K562 (cell line): ENCODE measurements around the gene SNX9. TPM values are rescaled to one million over a fixed set of nuclear protein-coding genes. Genes with fewer than 3 reads are reported as not detected.

Source experiments
- BACH1 ChIP-seq: fragments of 200-800 bp; sonication (Bioruptor generic); IDR thresholded peaks from 2 replicates; pipeline ENCODE4 v1.6.1; 2016; ENCODE audit warnings: missing genetic modification characterization, missing compliant biosample characterization
- CC2D1A ChIP-seq: fragments of 450-650 bp; IDR thresholded peaks from 2 replicates; pipeline ENCODE4 v1.6.1; 2017; ENCODE audit warnings: mild to moderate bottlenecking
- ESRRA ChIP-seq: fragments of 450-650 bp; IDR thresholded peaks from 2 replicates; pipeline ENCODE4 v1.6.1; 2014; ENCODE audit warnings: low read depth, mild to moderate bottlenecking, moderate library complexity, borderline replicate concordance
- FOSL1 ChIP-seq: fragments of 200-800 bp; sonication (Bioruptor generic); conservative IDR thresholded peaks from 2 replicates; pipeline ENCODE4 v1.6.1; 2016; ENCODE audit warnings: missing genetic modification characterization, missing compliant biosample characterization
- MYC ChIP-seq, 2 experiments: fragments of 250-450 bp in 1 of 2; sonication (Bioruptor Pico) in 1 of 2; IDR thresholded peaks; 2 replicates each; pipeline versions ENCODE4 v1.5.1 to v1.6.1; 2012 to 2021; ENCODE audit warnings: low read depth in 2 of 2, borderline replicate concordance in 1 of 2, improper control_type of control experiment in 1 of 2, low read length in 1 of 2, mild to moderate bottlenecking in 1 of 2, moderate library complexity in 1 of 2
- NRF1 ChIP-seq, 2 experiments: fragments of 450-650 bp; IDR thresholded peaks in 1 of 2; conservative IDR thresholded peaks in 1 of 2; 2 replicates each; pipeline ENCODE4 v1.6.1; 2014; ENCODE audit warnings: mild to moderate bottlenecking in 2 of 2
- RBFOX2 ChIP-seq: fragments of 200-400 bp; formaldehyde crosslinking; IDR thresholded peaks from 2 replicates; pipeline ENCODE4 v1.6.1; 2017; ENCODE audit warnings: low read depth, mild to moderate bottlenecking, low read length, moderate library complexity
- RCOR1 ChIP-seq, 2 experiments: IDR thresholded peaks; 2 replicates each; pipeline ENCODE4 v1.6.1; 2012; ENCODE audit warnings: low read depth in 2 of 2, low read length in 2 of 2, borderline replicate concordance in 1 of 2, improper control_type of control experiment in 1 of 2
- SMARCA5 ChIP-seq: fragments of 450-650 bp; IDR thresholded peaks from 2 replicates; pipeline ENCODE4 v1.6.1; 2016
- SMARCC2 ChIP-seq: fragments of 450-650 bp; IDR thresholded peaks from 2 replicates; pipeline ENCODE4 v1.6.1; 2017; ENCODE audit warnings: antibody characterized with exemption, moderate library complexity, mild to moderate bottlenecking, low read depth
- SMC3 ChIP-seq: conservative IDR thresholded peaks from 2 replicates; pipeline ENCODE4 v1.6.1; 2011; ENCODE audit warnings: low read depth, low read length, improper control_type of control experiment; ENCODE audit not compliant: insufficient read depth
- SRSF1 ChIP-seq: fragments of 200-400 bp; formaldehyde crosslinking; IDR thresholded peaks from 2 replicates; pipeline ENCODE4 v1.6.1; 2017; ENCODE audit warnings: mild to moderate bottlenecking, low read depth, low read length, moderate library complexity
- TBL1XR1 ChIP-seq, 2 experiments: IDR thresholded peaks; 2 replicates each; pipeline ENCODE4 v1.6.1; 2012; ENCODE audit warnings: improper control_type of control experiment in 2 of 2, low read length in 2 of 2, mild to moderate bottlenecking in 1 of 2
- YY1 ChIP-seq, 3 experiments: IDR thresholded peaks; 2 replicates each; pipeline ENCODE4 v1.6.1; 2011; ENCODE audit warnings: low read length in 2 of 3, mild to moderate bottlenecking in 2 of 3, moderate library complexity in 2 of 3, borderline replicate concordance in 1 of 3, control low read depth in 1 of 3, low read depth in 1 of 3; ENCODE audit not compliant: insufficient read depth in 3 of 3, insufficient replicate concordance in 2 of 3, control insufficient read depth in 1 of 3, insufficient read length in 1 of 3; ENCODE audit errors: extremely low read depth in 1 of 3
- ZNF263 ChIP-seq: sonication (generic); formaldehyde crosslinking; IDR thresholded peaks from 2 replicates; pipeline ENCODE4 v1.8.0; 2022; ENCODE audit warnings: mild to moderate bottlenecking, missing genetic modification reagents, borderline replicate concordance
- ZNF644 ChIP-seq: fragments of 200-800 bp; sonication (Bioruptor generic); IDR thresholded peaks from 2 replicates; pipeline ENCODE4 v1.6.1; 2016; ENCODE audit warnings: low read depth, missing genetic modification characterization, missing compliant biosample characterization
- polyA plus RNA-seq, 8 experiments: library from polyadenylated mRNA; depleted of rRNA in 4 of 8; stranded (reverse) in 5 of 8; unstranded in 3 of 8; fragments of >200 nt; fragmentation: Nextera tagmentation in 2 of 8; fragmentation: Illumina TruSeq in 1 of 8; extraction: Ambion mirVana in 2 of 8; extraction: Trizol in 1 of 8; gene quantifications; 2 replicates each; pipeline versions ENCODE4 v1.2.1 to v1.2.3, GENCODE V29; 2011 to 2014; ENCODE audit warnings: inconsistent platforms in 1 of 8, missing spikeins in 1 of 8
- total RNA-seq, 7 experiments: library from RNA; depleted of rRNA in 6 of 7; stranded (reverse); fragments of >200 nt in 6 of 7; fragmentation: Illumina TruSeq in 2 of 7; extraction: Trizol in 2 of 7; gene quantifications; 2 replicates each; pipeline versions ENCODE4 v1.2.1 to v1.2.3, GENCODE V29; 2011 to 2021; ENCODE audit warnings: low replicate concordance in 1 of 7
- TF ChIP-seq, protein P1 (sequence below): sonication (generic); formaldehyde crosslinking; IDR thresholded peaks from 2 replicates; pipeline ENCODE4 v1.8.0; 2022; ENCODE audit warnings: mild to moderate bottlenecking, missing genetic modification reagents
- TF ChIP-seq, protein P2 (sequence below), 2 experiments: fragments of 250-450 bp in 1 of 2; fragments of 450-650 bp in 1 of 2; sonication (Bioruptor Pico) in 1 of 2; IDR thresholded peaks; 2 replicates each; pipeline versions ENCODE4 v1.6.1 to v1.8.0; 2016 to 2021; ENCODE audit warnings: mild to moderate bottlenecking in 2 of 2, moderate library complexity in 2 of 2, missing compliant biosample characterization in 1 of 2, missing genetic modification characterization in 1 of 2
- TF ChIP-seq, protein P3 (sequence below): sonication (generic); formaldehyde crosslinking; IDR thresholded peaks from 2 replicates; pipeline ENCODE4 v1.8.1; 2023; ENCODE audit warnings: mild to moderate bottlenecking, missing genetic modification reagents, moderate library complexity

SNX9 gene
- total and polyA plus RNA-seq, 9 of the 15 experiments (the other 6 are each of a cell fraction or from before 2014, with no cell fraction given): 6.0 to 81.7 (median 57.1) TPM

DNA sequence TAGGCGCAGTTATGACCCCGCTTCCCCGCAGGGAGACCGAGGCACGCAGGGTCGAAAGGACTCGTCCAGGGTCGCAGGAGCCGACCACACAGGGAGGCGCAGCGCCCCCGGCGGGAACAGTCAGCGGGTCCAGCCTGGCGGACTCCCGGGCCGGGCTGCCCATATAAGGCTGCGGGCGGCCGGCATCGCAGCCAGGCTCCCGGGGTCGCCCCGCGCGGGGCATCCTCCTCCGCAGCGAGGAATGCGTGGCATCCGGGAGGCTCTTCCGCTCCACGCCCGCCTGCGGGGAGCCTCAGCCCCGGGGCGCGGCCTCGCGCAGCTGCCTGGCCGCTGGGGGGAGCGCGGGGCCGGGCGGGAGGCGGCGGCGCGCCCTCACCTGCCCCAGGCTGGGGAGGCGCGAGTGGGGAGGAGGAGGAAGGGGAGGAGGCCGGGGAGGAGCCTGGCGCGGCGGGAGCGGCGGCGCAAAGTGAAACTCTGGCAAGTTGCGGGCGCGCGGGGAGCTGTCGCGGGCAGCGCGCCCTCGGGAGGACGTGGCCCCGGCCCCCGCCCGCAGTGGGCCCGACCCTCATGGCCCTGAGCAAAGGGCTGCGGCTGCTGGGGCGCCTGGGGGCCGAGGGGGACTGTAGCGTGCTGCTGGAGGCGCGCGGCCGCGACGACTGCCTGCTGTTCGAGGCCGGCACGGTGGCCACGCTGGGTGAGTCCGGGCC lies 158.5 kb downstream of the SNX9 start, which contains the start of gene SYNJ2 (continued):
- 0 out of 2 replicates have a peak, but pooled peaks have one; percentile 28 for TF ChIP-seq SMC3
- TF ChIP-seq, protein P1, sequence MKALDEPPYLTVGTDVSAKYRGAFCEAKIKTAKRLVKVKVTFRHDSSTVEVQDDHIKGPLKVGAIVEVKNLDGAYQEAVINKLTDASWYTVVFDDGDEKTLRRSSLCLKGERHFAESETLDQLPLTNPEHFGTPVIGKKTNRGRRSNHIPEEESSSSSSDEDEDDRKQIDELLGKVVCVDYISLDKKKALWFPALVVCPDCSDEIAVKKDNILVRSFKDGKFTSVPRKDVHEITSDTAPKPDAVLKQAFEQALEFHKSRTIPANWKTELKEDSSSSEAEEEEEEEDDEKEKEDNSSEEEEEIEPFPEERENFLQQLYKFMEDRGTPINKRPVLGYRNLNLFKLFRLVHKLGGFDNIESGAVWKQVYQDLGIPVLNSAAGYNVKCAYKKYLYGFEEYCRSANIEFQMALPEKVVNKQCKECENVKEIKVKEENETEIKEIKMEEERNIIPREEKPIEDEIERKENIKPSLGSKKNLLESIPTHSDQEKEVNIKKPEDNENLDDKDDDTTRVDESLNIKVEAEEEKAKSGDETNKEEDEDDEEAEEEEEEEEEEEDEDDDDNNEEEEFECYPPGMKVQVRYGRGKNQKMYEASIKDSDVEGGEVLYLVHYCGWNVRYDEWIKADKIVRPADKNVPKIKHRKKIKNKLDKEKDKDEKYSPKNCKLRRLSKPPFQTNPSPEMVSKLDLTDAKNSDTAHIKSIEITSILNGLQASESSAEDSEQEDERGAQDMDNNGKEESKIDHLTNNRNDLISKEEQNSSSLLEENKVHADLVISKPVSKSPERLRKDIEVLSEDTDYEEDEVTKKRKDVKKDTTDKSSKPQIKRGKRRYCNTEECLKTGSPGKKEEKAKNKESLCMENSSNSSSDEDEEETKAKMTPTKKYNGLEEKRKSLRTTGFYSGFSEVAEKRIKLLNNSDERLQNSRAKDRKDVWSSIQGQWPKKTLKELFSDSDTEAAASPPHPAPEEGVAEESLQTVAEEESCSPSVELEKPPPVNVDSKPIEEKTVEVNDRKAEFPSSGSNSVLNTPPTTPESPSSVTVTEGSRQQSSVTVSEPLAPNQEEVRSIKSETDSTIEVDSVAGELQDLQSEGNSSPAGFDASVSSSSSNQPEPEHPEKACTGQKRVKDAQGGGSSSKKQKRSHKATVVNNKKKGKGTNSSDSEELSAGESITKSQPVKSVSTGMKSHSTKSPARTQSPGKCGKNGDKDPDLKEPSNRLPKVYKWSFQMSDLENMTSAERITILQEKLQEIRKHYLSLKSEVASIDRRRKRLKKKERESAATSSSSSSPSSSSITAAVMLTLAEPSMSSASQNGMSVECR (CRISPR knock-in tag): peak; percentile 60; the same call in 1 of the 2 replicates
- TF ChIP-seq ZNF644 (tag): no peak
- TF ChIP-seq ESRRA: 0 out of 2 replicates have a peak, but pooled peaks have one; percentile 47
- TF ChIP-seq SRSF1: 0 out of 2 replicates have a peak, but pooled peaks have one; percentile 6
- TF ChIP-seq FOSL1 (tag): peak; percentile 34; the same call in 1 of the 2 replicates
- peak in 1 of 2 experiments; percentile 58; a peak in 1 of 4 replicates for TF ChIP-seq TBL1XR1 (IDR thresholded peaks at IDR 0.05; ENCODE audit: low read length in 2 of 2)
- TF ChIP-seq YY1 (IDR thresholded peaks at IDR 0.05; ENCODE audit: borderline replicate concordance in 1 of 3, control insufficient read depth in 1 of 3, extremely low read depth in 1 of 3, insufficient read depth in 3 of 3, insufficient read length in 1 of 3, insufficient replicate concordance in 2 of 3, low read depth in 1 of 3, low read length in 2 of 3): peak in 2 of 3 experiments; percentile 5 to 58
- TF ChIP-seq BACH1 (tag): no peak
- peak in 1 of 2 experiments; percentile 61; a peak in 3 of 4 replicates for TF ChIP-seq RCOR1 (IDR thresholded peaks at IDR 0.05; ENCODE audit: borderline replicate concordance in 1 of 2, low read depth in 2 of 2, low read length in 2 of 2)
- TF ChIP-seq SMARCA5: no peak
- TF ChIP-seq, protein P2, sequence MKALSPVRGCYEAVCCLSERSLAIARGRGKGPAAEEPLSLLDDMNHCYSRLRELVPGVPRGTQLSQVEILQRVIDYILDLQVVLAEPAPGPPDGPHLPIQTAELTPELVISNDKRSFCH (CRISPR knock-in tag; IDR thresholded peaks at IDR 0.05): no peak
- TF ChIP-seq, protein P2 (tag; IDR thresholded peaks at IDR 0.05): no peak; the same call in none of the 2 replicates
- TF ChIP-seq RBFOX2: peak; percentile 88
- peak; percentile 98 for TF ChIP-seq ZNF263 (CRISPR knock-in tag)
- peak in 1 of 2 experiments; percentile 63; a peak in 3 of 4 replicates for TF ChIP-seq NRF1 (conservative IDR thresholded peaks at IDR 0.05 in 1 of 2, IDR thresholded peaks at IDR 0.05 in 1 of 2)
- peak; percentile 31 for TF ChIP-seq MYC (IDR thresholded peaks at IDR 0.05; ENCODE audit: low read depth, low read length)
- TF ChIP-seq MYC (CRISPR knock-in tag; IDR thresholded peaks at IDR 0.05; ENCODE audit: borderline replicate concordance, low read depth): no peak
- TF ChIP-seq, protein P3, sequence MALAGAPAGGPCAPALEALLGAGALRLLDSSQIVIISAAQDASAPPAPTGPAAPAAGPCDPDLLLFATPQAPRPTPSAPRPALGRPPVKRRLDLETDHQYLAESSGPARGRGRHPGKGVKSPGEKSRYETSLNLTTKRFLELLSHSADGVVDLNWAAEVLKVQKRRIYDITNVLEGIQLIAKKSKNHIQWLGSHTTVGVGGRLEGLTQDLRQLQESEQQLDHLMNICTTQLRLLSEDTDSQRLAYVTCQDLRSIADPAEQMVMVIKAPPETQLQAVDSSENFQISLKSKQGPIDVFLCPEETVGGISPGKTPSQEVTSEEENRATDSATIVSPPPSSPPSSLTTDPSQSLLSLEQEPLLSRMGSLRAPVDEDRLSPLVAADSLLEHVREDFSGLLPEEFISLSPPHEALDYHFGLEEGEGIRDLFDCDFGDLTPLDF: peak; percentile 87; the same call in 1 of the 2 replicates
- 0 out of 2 replicates have a peak, but pooled peaks have one; percentile 37 for TF ChIP-seq SMARCC2
- TF ChIP-seq CC2D1A: no peak
